ENCODE data around the gene POU2F2. TPM values are rescaled to one million over a fixed set of nuclear protein-coding genes. Genes with fewer than 3 reads are reported as not detected.

The POU2F2 gene
- total RNA-seq, 4 donors from 2014 or later, result 0.56 to 3.2 (median 1.5) TPM

GRCh38 chr19:42067315-42067888, 64.8 kb downstream of the POU2F2 start:
- ATAC-seq (ENCODE audit: low FRiP score) (no peak), DNase-seq (ENCODE audit: low spot score) (no peak)
- no peak for TF ChIP-seq CTCF (IDR thresholded peaks at IDR 0.05)

GRCh38 chr19:42066075-42066754, 66.0 kb downstream of the POU2F2 start:
- ATAC-seq (ENCODE audit: low FRiP score) (no peak), DNase-seq (ENCODE audit: low spot score) (no peak)
- TF ChIP-seq CTCF (IDR thresholded peaks at IDR 0.05), result no peak

GRCh38 chr19:42065511-42065910, 66.7 kb downstream of the POU2F2 start:
- no peak for TF ChIP-seq CTCF (IDR thresholded peaks at IDR 0.05)
- DNase-seq (ENCODE audit: low spot score), result no peak
- ATAC-seq (ENCODE audit: low FRiP score), result no peak

GRCh38 chr19:42065051-42065450, 67.2 kb downstream of the POU2F2 start:
- DNase-seq (ENCODE audit: low spot score), result no peak
- TF ChIP-seq CTCF (IDR thresholded peaks at IDR 0.05), result no peak
- ATAC-seq (ENCODE audit: low FRiP score), result no peak

GRCh38 chr19:42064432-42064831, 67.8 kb downstream of the POU2F2 start:
- no peak for TF ChIP-seq CTCF (IDR thresholded peaks at IDR 0.05)
- no peak for DNase-seq (ENCODE audit: low spot score)
- ATAC-seq (ENCODE audit: low FRiP score), result no peak

GRCh38 chr19:42062381-42062780, 69.9 kb downstream of the POU2F2 start:
- ATAC-seq (ENCODE audit: low FRiP score) (no peak), DNase-seq (ENCODE audit: low spot score) (no peak)
- no peak for TF ChIP-seq CTCF (IDR thresholded peaks at IDR 0.05)

GRCh38 chr19:42060117-42060516, 72.1 kb downstream of the POU2F2 start:
- no peak for DNase-seq (ENCODE audit: low spot score)
- ATAC-seq (ENCODE audit: low FRiP score), result no peak
- no peak for TF ChIP-seq CTCF (IDR thresholded peaks at IDR 0.05)
